Activated gamma-delta T cell (primary cell): Measurements from ENCODE around the gene IGIP.
A peak's percentile ranks its signal among the peaks of the same experiment; 100 is the strongest.

ENCODE experiments used
- DNase-seq: peaks from one replicate; lab custom pipeline; 2025; lab: John Stamatoyannopoulos, UW

Gene IGIP

GRCh38 chr5:140165101-140165922, 39.6 kb downstream of the IGIP start:
- DNase-seq, result no peak

- no peak for DNase-seq
Observed at GRCh38 chr5:140165923-140166270, 40.2 kb downstream of the IGIP start.

- no peak for DNase-seq
Observed at GRCh38 chr5:140166911-140167310, 41.2 kb downstream of the IGIP start.

- DNase-seq, result no peak
Observed at GRCh38 chr5:140168371-140168770, 42.6 kb downstream of the IGIP start.

GRCh38 chr5:140169410-140169809, 43.7 kb downstream of the IGIP start:
- DNase-seq, result no peak

DNA sequence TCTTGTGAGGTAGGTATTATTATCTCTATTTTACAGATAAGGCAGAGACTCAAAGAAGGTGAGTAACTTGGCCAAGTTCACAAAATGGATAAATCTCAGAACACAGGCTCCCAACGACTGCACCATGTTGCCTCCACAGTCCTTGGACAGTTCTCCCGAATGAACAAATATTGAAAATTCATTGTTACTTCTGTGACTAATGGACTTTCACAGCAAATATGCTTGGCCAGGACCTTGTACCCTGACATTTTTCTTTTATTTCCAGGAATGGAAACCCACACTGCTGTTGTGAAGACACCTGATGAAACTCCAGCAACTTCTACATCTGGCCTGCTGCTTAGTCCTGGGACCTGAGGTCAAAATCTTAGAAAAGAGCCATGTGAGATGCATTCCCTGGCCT, 46.7 kb downstream of the IGIP start:
- no peak for DNase-seq

- no peak for DNase-seq
Observed at GRCh38 chr5:140174014-140174413, 48.3 kb downstream of the IGIP start.

- peak; percentile 95 for DNase-seq
Observed at GRCh38 chr5:140174465-140175366, 49.0 kb downstream of the IGIP start, which contains the start of gene CYSTM1. CYSTM1 (plus strand) TSS chr5:140175188; CDS start chr5:140194466, 19,278 bp downstream.

GRCh38 chr5:140175367-140176030, 49.8 kb downstream of the IGIP start:
- peak; percentile 49 for DNase-seq

- no peak for DNase-seq
Observed at GRCh38 chr5:140176031-140176387, 50.3 kb downstream of the IGIP start.

DNA sequence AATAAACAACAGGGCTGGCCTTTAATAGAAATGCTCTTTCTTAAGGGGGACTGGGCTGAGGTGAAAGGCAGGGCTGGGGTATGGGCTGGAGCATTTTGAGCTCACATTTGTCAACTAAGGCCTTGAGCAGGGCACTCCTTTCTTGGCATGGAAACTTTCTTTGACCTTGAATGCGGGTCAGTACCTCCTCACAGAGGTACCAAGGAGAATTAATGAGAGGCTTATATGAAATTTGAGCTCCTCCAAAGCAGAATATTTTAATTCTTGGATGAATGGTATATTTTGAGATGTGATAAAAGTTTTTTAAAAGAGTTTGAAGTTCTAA, 52.3 kb downstream of the IGIP start:
- DNase-seq, result no peak

DNA sequence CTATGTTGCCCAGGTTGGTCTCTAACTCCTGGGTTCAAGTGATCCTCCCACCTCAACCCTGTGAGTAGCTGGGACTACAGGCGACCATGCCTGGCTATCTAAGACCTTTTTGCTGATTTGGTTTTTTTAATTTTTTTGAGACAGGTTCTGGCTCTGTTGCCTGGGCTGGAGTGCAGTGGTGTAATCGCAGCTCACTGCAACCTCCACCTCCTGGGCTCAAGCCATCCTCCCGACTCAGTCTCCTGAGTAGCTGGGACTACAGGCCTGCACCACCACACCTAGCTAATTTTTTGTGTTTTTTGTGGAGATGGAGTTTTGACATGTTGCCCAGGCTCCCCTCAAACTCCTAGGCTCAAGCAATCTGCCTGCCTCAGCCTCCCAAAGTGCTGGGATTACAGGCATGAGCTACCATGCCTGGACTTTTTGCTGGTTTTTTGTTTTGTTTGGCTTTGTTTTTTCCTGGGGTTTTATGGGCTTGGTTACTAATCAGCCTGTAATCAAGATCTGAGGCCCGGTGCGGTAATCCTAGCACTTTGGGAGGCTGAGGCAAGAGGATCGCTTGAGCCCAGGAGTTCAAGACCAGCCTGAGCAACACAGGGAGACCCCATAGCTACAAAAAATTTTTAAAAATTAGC, 52.9 kb downstream of the IGIP start:
- no peak for DNase-seq
